NCI-H2171 (cell line): ENCODE data around the gene OR11A1.

Experiments used
- DNase-seq: peaks from one replicate; lab custom pipeline; 2025; lab: John Stamatoyannopoulos, UW

OR11A1 gene

DNA sequence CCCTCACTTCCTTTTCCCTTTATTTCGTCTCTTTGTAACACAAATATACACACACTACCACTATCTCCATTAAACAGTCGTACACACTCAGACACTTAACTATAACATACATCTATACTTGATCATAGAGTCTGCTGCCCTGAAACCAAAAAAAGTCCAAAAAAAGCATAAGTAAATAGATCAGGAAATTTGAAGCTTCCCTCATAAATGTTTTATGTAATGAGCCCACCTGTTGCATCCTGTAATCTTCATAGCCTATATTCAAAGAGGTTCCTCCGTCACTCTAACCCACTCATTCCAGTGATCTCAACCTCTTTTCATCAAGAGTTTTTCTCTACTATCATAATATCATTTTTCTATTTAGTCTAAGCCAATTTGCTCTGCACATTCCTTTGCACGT, 68.3 kb downstream of the OR11A1 start:
- DNase-seq = no peak

DNA sequence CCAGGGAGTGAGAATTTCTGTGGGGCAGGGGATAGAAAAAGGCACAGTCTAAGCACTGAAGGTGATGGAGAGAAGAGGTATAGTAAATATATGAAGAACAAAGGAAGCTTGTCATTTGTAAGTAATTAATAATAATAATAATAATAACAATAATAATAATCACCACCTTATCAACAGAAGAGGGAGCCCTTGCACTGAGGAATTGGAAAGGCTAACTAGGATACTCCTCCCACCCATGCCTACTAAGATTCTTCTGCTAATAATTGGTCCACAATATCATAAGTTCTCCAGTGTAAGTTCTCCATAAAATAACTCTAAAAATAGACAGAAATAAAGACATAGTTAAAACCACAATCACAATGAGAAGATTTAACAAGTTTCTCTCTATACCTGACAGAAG, 80.9 kb downstream of the OR11A1 start:
- no peak for DNase-seq
